K562 (cell line): ENCODE results near the gene FAM187B. TPM values are rescaled to one million over a fixed set of nuclear protein-coding genes. Genes with fewer than 3 reads are reported as not detected.

Source experiments
- CCNT2 ChIP-seq: IDR thresholded peaks from 2 replicates; pipeline ENCODE4 v1.6.1; 2011; ENCODE audit warnings: borderline replicate concordance, low read depth, mild to moderate bottlenecking, moderate library complexity, mixed read lengths, low read length; ENCODE audit not compliant: insufficient read length; ENCODE audit errors: extremely low read depth
- CXXC5 ChIP-seq: fragments of 250-450 bp; sonication (Bioruptor Pico); IDR thresholded peaks from 2 replicates; pipeline ENCODE4 v1.8.0; 2022; ENCODE audit warnings: inconsistent platforms, mild to moderate bottlenecking, moderate library complexity
- E2F6 ChIP-seq, 2 experiments: IDR thresholded peaks; 2 replicates each; pipeline ENCODE4 v1.6.1; 2011; ENCODE audit warnings: borderline replicate concordance in 1 of 2, control low read depth in 1 of 2, low read depth in 1 of 2, low read length in 1 of 2, mild to moderate bottlenecking in 1 of 2, mixed read lengths in 1 of 2, moderate library complexity in 1 of 2; ENCODE audit not compliant: insufficient read depth in 1 of 2, insufficient read length in 1 of 2, poor library complexity in 1 of 2, severe bottlenecking in 1 of 2; ENCODE audit errors: extremely low read depth in 1 of 2
- ESRRB ChIP-seq: fragments of 250-450 bp; sonication (Bioruptor Pico); IDR thresholded peaks from 2 replicates; pipeline ENCODE4 v1.5.0; 2020; ENCODE audit warnings: mild to moderate bottlenecking, moderate library complexity, borderline replicate concordance
- FOSL1 ChIP-seq: fragments of 200-800 bp; sonication (Bioruptor generic); conservative IDR thresholded peaks from 2 replicates; pipeline ENCODE4 v1.6.1; 2016; ENCODE audit warnings: missing genetic modification characterization, missing compliant biosample characterization
- GMEB1 ChIP-seq: fragments of 250-450 bp; sonication (Bioruptor Pico); IDR thresholded peaks from 2 replicates; pipeline ENCODE4 v1.4.0; 2020; ENCODE audit warnings: mild to moderate bottlenecking
- GTF2B ChIP-seq: IDR thresholded peaks from 2 replicates; pipeline ENCODE4 v1.6.1; 2011; ENCODE audit not compliant: insufficient read length; ENCODE audit errors: extremely low read depth
- JUN ChIP-seq, 2 experiments: sonication (generic) in 1 of 2; formaldehyde crosslinking in 1 of 2; IDR thresholded peaks; 2 replicates each; pipeline versions ENCODE4 v1.6.1 to v1.8.0; 2012 to 2022; ENCODE audit warnings: borderline replicate concordance in 2 of 2, mild to moderate bottlenecking in 2 of 2, improper control_type of control experiment in 1 of 2, low read depth in 1 of 2, low read length in 1 of 2, missing genetic modification reagents in 1 of 2
- MITF ChIP-seq: IDR thresholded peaks from 2 replicates; pipeline ENCODE4 v1.6.1; 2014; ENCODE audit warnings: antibody characterized with exemption
- NKRF ChIP-seq: fragments of 450-650 bp; IDR thresholded peaks from 2 replicates; pipeline ENCODE4 v1.6.1; 2016; ENCODE audit warnings: borderline replicate concordance
- U2AF1 ChIP-seq: fragments of 200-400 bp; formaldehyde crosslinking; optimal IDR thresholded peaks from 2 replicates; pipeline ENCODE3; 2017; ENCODE audit warnings: mild to moderate bottlenecking, low read depth, low read length, moderate library complexity
- USF1 ChIP-seq: sonication (generic); formaldehyde crosslinking; IDR thresholded peaks from 2 replicates; pipeline ENCODE4 v1.9.0; 2022; ENCODE audit warnings: mild to moderate bottlenecking, missing genetic modification reagents
- USF2 ChIP-seq: sonication (generic); formaldehyde crosslinking; IDR thresholded peaks from 2 replicates; pipeline ENCODE4 v1.5.0; 2020; ENCODE audit warnings: missing genetic modification reagents
- ZNF384 ChIP-seq: IDR thresholded peaks from 2 replicates; pipeline ENCODE4 v1.6.1; 2012; ENCODE audit warnings: low read depth, low read length, improper control_type of control experiment
- ZNF766 ChIP-seq: fragments of 200-800 bp; sonication (Bioruptor generic); conservative IDR thresholded peaks from 2 replicates; pipeline ENCODE4 v1.6.1; 2016; ENCODE audit warnings: missing genetic modification characterization, missing compliant biosample characterization
- polyA plus RNA-seq, 8 experiments: library from polyadenylated mRNA; depleted of rRNA in 4 of 8; stranded (reverse) in 5 of 8; unstranded in 3 of 8; fragments of >200 nt; fragmentation: Nextera tagmentation in 2 of 8; fragmentation: Illumina TruSeq in 1 of 8; extraction: Ambion mirVana in 2 of 8; extraction: Trizol in 1 of 8; gene quantifications; 2 replicates each; pipeline versions ENCODE4 v1.2.1 to v1.2.3, GENCODE V29; 2011 to 2014; ENCODE audit warnings: inconsistent platforms in 1 of 8, missing spikeins in 1 of 8
- total RNA-seq, 7 experiments: library from RNA; depleted of rRNA in 6 of 7; stranded (reverse); fragments of >200 nt in 6 of 7; fragmentation: Illumina TruSeq in 2 of 7; extraction: Trizol in 2 of 7; gene quantifications; 2 replicates each; pipeline versions ENCODE4 v1.2.1 to v1.2.3, GENCODE V29; 2011 to 2021; ENCODE audit warnings: low replicate concordance in 1 of 7

FAM187B gene
- total and polyA plus RNA-seq, 9 of the 15 experiments (the other 6 are each of a cell fraction or from before 2014, with no cell fraction given), result 0.04 to 0.09 TPM; not detected in 7

- TF ChIP-seq MITF, result 0 out of 2 replicates have a peak, but pooled peaks have one; percentile 52
- TF ChIP-seq FOSL1 (tag), result 0 out of 2 replicates have a peak, but pooled peaks have one; percentile 9
- TF ChIP-seq E2F6 (IDR thresholded peaks at IDR 0.05; ENCODE audit: borderline replicate concordance in 1 of 2, extremely low read depth in 1 of 2, insufficient read depth in 1 of 2, insufficient read length in 1 of 2, low read depth in 1 of 2, low read length in 1 of 2, poor library complexity in 1 of 2, severe bottlenecking in 1 of 2), result peak in 1 of 2 experiments; percentile 48
- peak; percentile 53 for TF ChIP-seq CCNT2
- no peak for TF ChIP-seq JUN (IDR thresholded peaks at IDR 0.05; ENCODE audit: borderline replicate concordance, low read depth, low read length)
- TF ChIP-seq JUN (CRISPR knock-in tag; IDR thresholded peaks at IDR 0.05; ENCODE audit: borderline replicate concordance), result no peak
- no peak for TF ChIP-seq ESRRB (CRISPR knock-in tag)
- peak; percentile 4 for TF ChIP-seq CXXC5 (CRISPR knock-in tag)
- no peak for TF ChIP-seq GTF2B
- TF ChIP-seq ZNF384, result peak; percentile 75
- no peak for TF ChIP-seq U2AF1
- TF ChIP-seq ZNF766, result peak; percentile 66; the same call in 1 of the 2 replicates
- TF ChIP-seq USF2, result peak; percentile 83
- TF ChIP-seq GMEB1, result 0 out of 2 replicates have a peak, but pooled peaks have one; percentile 27
- TF ChIP-seq USF1 (CRISPR knock-in tag), result peak; percentile 70
- no peak for TF ChIP-seq NKRF
Measured at GRCh38 chr19:35268536-35269437, 40.2 kb upstream of the FAM187B start, which contains the start of gene USF2 (continued).
